H1 (cell line): ENCODE measurements around the gene CDH18. TPM values are rescaled to one million over a fixed set of nuclear protein-coding genes. Genes with fewer than 3 reads are reported as not detected.

Experiments
- CEBPB ChIP-seq: IDR thresholded peaks from 2 replicates; pipeline ENCODE4 v1.6.1; 2012; ENCODE audit warnings: low read depth, low read length
- JUN ChIP-seq: IDR thresholded peaks from 2 replicates; pipeline ENCODE4 v1.6.1; 2011; ENCODE audit warnings: low read depth, mild to moderate bottlenecking, improper control_type of control experiment, low read length
- JUND ChIP-seq: IDR thresholded peaks from 2 replicates; pipeline ENCODE4 v1.6.1; 2011; ENCODE audit warnings: mild to moderate bottlenecking, improper control_type of control experiment, low read length
- NRF1 ChIP-seq: IDR thresholded peaks from 2 replicates; pipeline ENCODE4 v1.6.1; 2011; ENCODE audit warnings: mild to moderate bottlenecking, low read depth, low read length, improper control_type of control experiment
- polyA plus RNA-seq, 7 experiments: library from polyadenylated mRNA; depleted of rRNA in 3 of 7; stranded (reverse) in 5 of 7; unstranded in 2 of 7; fragments of >200 nt in 5 of 7; fragments of 200-250 nt in 2 of 7; gene quantifications; 1 replicate in 5 of 7; 2 replicates in 1 of 7; 4 replicates in 1 of 7; pipeline versions ENCODE4 v1.2.1 to v1.2.3, GENCODE V29; 2011 to 2013; ENCODE audit warnings: missing spikeins in 2 of 7, mixed read lengths in 2 of 7
- total RNA-seq: library from RNA; stranded (reverse); fragmentation: NEBNext Ultra II Directional; extraction: Animal tissue kit (Norgen Biotek cat#: 25700); gene quantifications from 2 replicates; pipeline ENCODE4 v1.2.1, GENCODE V29; 2021
- TF ChIP-seq, protein P1 (sequence below), 3 experiments: IDR thresholded peaks; 1 replicate in 2 of 3; 2 replicates in 1 of 3; pipeline versions ENCODE4 v1.5.1 to v1.6.1; 2011; ENCODE audit warnings: low read length in 3 of 3, mild to moderate bottlenecking in 3 of 3, inconsistent platforms in 2 of 3, low read depth in 1 of 3, moderate library complexity in 1 of 3; ENCODE audit not compliant: insufficient read depth in 1 of 3; ENCODE audit errors: control extremely low read depth in 1 of 3
- TF ChIP-seq, protein P2 (sequence below): IDR thresholded peaks from 2 replicates; pipeline ENCODE4 v1.6.1; 2012; ENCODE audit warnings: inconsistent platforms

CDH18 gene
- total and polyA plus RNA-seq, 2 of the 8 experiments (the other 6 are each of a cell fraction or from before 2014, with no cell fraction given), result 0.30 to 0.32 TPM

DNA sequence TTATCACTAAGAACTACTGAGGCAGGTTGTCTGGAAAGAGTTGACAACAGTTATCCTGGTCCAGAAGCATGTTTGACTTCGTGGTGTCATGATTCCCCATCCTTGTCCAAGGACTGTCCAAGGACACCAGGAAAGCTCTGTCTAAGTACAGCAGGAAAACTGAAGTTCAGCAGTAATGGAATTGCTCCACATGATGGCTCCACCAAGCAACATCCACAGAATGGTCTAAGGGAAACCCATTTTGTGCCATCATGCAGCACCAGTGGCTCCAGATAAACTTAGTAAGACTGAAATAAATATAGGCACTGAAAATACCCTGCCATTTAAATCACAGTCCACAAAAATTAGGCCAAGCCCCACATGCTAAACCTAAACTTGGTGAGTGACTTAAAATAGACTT is 192.8 kb downstream of the CDH18 start (continued):
- TF ChIP-seq, protein P1, sequence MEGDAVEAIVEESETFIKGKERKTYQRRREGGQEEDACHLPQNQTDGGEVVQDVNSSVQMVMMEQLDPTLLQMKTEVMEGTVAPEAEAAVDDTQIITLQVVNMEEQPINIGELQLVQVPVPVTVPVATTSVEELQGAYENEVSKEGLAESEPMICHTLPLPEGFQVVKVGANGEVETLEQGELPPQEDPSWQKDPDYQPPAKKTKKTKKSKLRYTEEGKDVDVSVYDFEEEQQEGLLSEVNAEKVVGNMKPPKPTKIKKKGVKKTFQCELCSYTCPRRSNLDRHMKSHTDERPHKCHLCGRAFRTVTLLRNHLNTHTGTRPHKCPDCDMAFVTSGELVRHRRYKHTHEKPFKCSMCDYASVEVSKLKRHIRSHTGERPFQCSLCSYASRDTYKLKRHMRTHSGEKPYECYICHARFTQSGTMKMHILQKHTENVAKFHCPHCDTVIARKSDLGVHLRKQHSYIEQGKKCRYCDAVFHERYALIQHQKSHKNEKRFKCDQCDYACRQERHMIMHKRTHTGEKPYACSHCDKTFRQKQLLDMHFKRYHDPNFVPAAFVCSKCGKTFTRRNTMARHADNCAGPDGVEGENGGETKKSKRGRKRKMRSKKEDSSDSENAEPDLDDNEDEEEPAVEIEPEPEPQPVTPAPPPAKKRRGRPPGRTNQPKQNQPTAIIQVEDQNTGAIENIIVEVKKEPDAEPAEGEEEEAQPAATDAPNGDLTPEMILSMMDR (IDR thresholded peaks at IDR 0.05; ENCODE audit: control extremely low read depth in 1 of 3, insufficient read depth in 1 of 3, low read depth in 1 of 3, low read length in 3 of 3), result peak in 2 of 3 experiments; percentile 40 to 57; a peak in 3 of 4 replicates
- TF ChIP-seq JUN (no peak), NRF1 (no peak), JUND (no peak), CEBPB (no peak)
- TF ChIP-seq, protein P2, sequence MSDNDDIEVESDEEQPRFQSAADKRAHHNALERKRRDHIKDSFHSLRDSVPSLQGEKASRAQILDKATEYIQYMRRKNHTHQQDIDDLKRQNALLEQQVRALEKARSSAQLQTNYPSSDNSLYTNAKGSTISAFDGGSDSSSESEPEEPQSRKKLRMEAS, result no peak
- TF ChIP-seq, all 59 proteins: peak for 3
